Activated CD4-positive, alpha-beta T cell treated with anti-CD3 and anti-CD28 coated beads, Interleukin-2, amount 10 ng/mL, durations not matched to agents 7 days and 5 days (primary cell): ENCODE results near the gene STRAP. TPM values are rescaled to one million over a fixed set of nuclear protein-coding genes. Genes with fewer than 3 reads are reported as not detected.

Experiments
- CTCF ChIA-PET: fragments of 350-600 bp; sonication (Branson Sonifier 250); formaldehyde crosslinking; loops from one replicate; lab custom pipeline; 2021; ENCODE audit warnings: antibody characterized with exemption; lab: Charles Lee
- POLR2A ChIA-PET: fragments of 350-600 bp; sonication (Branson Sonifier 250); formaldehyde crosslinking; loops from one replicate; lab custom pipeline; 2021; ENCODE audit warnings: antibody characterized with exemption; lab: Charles Lee
- DNase-seq: peaks from one replicate; pipeline ENCODE4 v3.0.0-alpha.2; 2020
- H3K27ac Mint-ChIP-seq: one replicate; pipeline ENCODE4 v1.8.0; 2021; ENCODE audit warnings: mild to moderate bottlenecking, moderate library complexity, mixed read lengths
- H3K27me3 Mint-ChIP-seq: one replicate; pipeline ENCODE4 v1.8.0; 2021; ENCODE audit warnings: mixed read lengths
- H3K36me3 Mint-ChIP-seq: one replicate; pipeline ENCODE4 v1.8.0; 2021; ENCODE audit warnings: low read depth, mixed read lengths
- H3K4me1 Mint-ChIP-seq: one replicate; pipeline ENCODE4 v1.8.0; 2021; ENCODE audit warnings: mixed read lengths
- H3K4me3 Mint-ChIP-seq: one replicate; pipeline ENCODE4 v1.8.0; 2021; ENCODE audit warnings: mild to moderate bottlenecking, moderate library complexity, mixed read lengths
- H3K9me3 Mint-ChIP-seq: one replicate; pipeline ENCODE4 v1.8.0; 2021; ENCODE audit warnings: mixed read lengths
- total RNA-seq, 2 experiments: library from RNA; stranded (reverse); gene quantifications; one replicate each; pipeline ENCODE4 v1.2.3, GENCODE V29; 2021

Gene STRAP
- total RNA-seq, 2 experiments from 2014 or later: 78.6 to 80.2 TPM

DNA sequence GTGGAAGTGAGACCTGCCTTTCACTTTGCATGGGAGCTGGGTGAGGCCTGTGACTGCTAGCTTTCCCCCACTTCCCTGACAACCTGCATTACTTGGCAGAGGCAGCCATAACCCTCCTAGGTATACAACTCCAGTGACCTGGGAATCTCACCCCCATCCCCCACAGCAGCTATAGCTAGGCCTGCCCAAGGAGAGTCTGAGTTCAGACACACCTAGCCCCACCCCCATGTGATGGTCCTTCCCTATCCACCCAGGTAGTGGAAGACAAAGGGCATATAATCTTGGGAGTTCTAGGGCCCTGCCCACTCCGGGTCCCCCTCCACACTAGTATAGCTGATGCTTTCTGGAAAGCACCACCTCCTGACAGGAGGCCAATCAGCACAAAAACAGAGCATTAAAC lies 6.3 kb upstream of the STRAP start:
- Mint-ChIP-seq H3K9me3 (no peaks in the 10 kb centered on the region), H3K36me3 (peaks cover 2% of the 10 kb centered on the region), H3K27ac (no peak overlapping the region), H3K4me3 (no peak overlapping the region), H3K4me1 (peaks cover 11% of the 10 kb centered on the region), H3K27me3 (peaks cover 2% of the 10 kb centered on the region)
- CTCF ChIA-PET: interaction anchor here (1.1 to 1.3 kb wide), 3 partner anchors 291 to 343 kb away, joined by 3 read pairs; no protein-coding TSS in a partner anchor
- DNase-seq: no peak
- POLR2A ChIA-PET: no interaction called here

DNA sequence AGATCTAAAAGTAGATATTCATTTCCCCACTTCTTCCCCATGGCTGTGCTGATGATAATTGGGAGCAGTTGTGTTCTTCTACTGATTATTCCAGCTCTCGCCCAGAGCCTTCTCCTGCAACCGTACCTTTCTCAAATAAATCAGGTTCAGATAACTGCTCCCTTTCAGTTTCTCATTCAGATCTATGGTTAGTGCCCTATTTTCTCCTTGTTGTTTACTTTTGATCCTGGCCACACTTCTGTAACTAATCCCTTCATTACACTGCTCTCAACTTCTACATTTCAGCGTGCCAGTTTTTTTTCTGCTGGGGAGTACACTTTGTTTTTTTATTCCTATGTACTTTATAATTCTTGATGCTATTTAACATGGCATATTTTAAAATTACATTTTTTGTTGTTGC lies 2.8 kb upstream of the STRAP start:
- CTCF ChIA-PET: no interaction called here
- Mint-ChIP-seq H3K27ac (no peak overlapping the region), H3K36me3 (peaks cover 7% of the 10 kb centered on the region), H3K9me3 (no peaks in the 10 kb centered on the region), H3K4me1 (peaks cover 34% of the 10 kb centered on the region), H3K4me3 (no peak overlapping the region), H3K27me3 (peaks cover 2% of the 10 kb centered on the region)
- DNase-seq: no peak
- POLR2A ChIA-PET: no interaction called here

DNA sequence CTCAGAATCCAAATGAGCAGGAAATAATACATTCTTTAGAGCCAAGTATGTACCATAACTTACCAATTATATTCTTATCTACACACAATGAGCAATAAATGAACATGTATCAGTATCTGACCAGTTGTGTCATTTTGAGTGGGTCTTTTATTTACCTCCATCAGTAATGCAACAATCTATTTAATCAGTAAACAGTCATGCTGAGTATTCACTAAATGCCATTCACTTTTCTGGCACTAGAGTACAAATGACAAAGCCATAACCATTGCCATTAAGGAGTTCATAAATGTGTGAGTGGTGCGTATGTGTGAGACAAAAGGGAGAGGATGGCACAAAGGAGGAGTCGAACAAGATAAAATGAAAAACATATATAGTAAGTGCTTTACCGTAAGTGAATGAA lies 1.5 kb upstream of the STRAP start:
- no peak for DNase-seq
- no peaks in the 10 kb centered on the region for H3K9me3 Mint-ChIP-seq
- H3K27me3 Mint-ChIP-seq: peaks cover 2% of the 10 kb centered on the region
- POLR2A ChIA-PET: no interaction called here
- CTCF ChIA-PET: no interaction called here
- H3K4me3 Mint-ChIP-seq: peak overlapping the region; percentile 3
- peaks cover 36% of the 10 kb centered on the region for H3K4me1 Mint-ChIP-seq
- H3K27ac Mint-ChIP-seq: peak overlapping the region; percentile 14
- peaks cover 12% of the 10 kb centered on the region for H3K36me3 Mint-ChIP-seq

DNA sequence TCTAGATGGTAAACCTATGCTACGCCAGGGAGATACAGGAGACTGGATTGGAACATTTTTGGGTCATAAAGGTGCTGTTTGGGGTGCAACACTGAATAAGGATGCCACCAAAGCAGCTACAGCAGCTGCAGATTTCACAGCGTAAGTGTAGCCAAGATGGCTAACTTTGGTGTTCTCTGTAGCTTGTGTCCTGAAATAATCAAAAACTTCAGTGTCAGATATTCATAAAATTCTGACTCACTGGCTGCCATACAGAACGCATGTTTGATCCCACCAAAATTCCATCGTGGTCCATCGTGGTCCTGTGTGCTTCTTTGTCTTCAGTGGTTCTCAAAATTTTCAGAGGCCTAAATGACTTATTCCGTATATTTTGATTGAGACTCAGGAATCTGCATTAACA lies 1.3 kb downstream of the STRAP start:
- Mint-ChIP-seq H3K4me3 (peak overlapping the region; percentile 98), H3K4me1 (peaks cover 56% of the 10 kb centered on the region), H3K36me3 (peaks cover 28% of the 10 kb centered on the region), H3K27me3 (no peaks in the 10 kb centered on the region), H3K9me3 (no peaks in the 10 kb centered on the region), H3K27ac (peak overlapping the region; percentile 100)
- ChIA-PET POLR2A (no interaction called here), CTCF (interaction anchor here (1.3 to 1.5 kb wide), 4 partner anchors 9 to 16 kb away, joined by 4 to 6 read pairs (median 5); no protein-coding TSS in a partner anchor)
- DNase-seq: no peak

DNA sequence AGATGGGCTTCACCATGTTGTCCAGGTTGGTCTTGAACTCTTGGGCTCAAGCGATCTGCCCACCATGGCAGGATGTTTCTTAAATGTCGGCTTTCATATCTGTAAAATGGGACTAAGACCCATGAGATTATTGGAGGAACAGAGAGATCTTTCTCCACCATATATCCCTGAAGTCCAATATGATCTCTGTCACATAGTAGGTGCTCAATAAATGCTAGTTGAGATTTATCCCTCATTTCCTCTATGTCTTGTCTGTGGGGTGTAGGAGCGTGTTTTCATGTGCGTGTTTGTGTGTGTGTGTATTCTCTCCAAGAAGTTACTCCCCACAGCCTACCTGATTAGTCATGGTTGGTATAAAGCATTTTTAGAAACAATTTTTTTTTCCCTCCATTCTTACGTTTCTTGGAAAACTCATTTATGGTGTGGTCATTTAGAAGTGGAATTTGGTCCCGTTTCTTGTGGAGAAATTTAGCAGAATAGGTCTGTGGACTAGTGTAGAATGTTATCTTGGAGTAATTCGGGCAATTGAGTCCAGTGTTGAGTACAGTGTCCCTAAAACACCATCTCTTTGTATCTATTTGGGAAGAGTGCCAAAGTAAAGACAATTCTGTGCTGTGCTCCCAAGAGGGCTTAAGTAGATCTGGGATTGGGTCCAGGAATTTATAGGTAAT lies 4.3 kb downstream of the STRAP start:
- no peak for DNase-seq
- peaks cover 40% of the 10 kb centered on the region for H3K36me3 Mint-ChIP-seq
- H3K27ac Mint-ChIP-seq: no peak overlapping the region
- no peaks in the 10 kb centered on the region for H3K27me3 Mint-ChIP-seq
- ChIA-PET POLR2A (no interaction called here), CTCF (no interaction called here)
- H3K4me1 Mint-ChIP-seq: peaks cover 60% of the 10 kb centered on the region
- no peaks in the 10 kb centered on the region for H3K9me3 Mint-ChIP-seq
- no peak overlapping the region for H3K4me3 Mint-ChIP-seq

DNA sequence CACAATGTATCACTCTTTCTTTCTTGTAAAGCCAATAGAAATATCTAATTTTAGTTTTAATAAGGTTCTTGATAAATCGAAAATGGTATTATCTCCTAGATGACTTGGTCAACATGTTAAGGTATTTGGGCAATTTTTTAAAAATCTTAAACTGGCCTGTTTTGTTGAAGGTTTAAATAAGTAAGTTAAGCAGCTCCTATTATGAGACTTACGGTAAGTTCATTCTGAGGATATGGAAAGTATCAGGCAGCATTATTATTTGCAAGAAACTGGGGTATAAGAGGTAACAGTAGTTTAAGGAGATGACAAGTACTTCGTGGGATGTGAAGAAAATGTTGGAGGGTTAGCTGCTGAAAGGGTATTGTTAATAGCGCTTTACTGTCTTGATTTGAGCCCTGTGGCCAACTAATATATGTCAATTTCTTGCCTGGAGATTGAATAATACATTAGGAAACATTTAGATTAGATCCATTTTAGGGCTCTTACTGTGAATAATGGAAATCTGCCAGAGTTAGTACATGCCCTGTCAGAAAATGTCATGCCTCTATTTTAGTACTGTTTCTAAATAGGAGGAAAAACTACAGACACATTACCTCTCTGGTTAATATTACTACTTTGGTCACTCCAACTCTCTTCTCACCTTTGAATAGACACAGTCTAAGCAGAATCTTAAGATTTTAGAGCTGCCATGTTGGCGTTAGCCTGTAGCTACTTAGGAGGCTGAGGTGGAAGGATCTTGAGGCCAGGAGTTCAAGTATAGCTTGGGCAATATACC lies 5.0 kb downstream of the STRAP start:
- Mint-ChIP-seq H3K36me3 (peaks cover 43% of the 10 kb centered on the region), H3K4me1 (peaks cover 52% of the 10 kb centered on the region), H3K4me3 (no peak overlapping the region), H3K9me3 (no peaks in the 10 kb centered on the region), H3K27me3 (no peaks in the 10 kb centered on the region), H3K27ac (no peak overlapping the region)
- no peak for DNase-seq
- ChIA-PET POLR2A (interaction anchor here (0.6 kb wide), 1 partner anchor 1470 kb away, joined by 3 read pairs; no protein-coding TSS in a partner anchor), CTCF (no interaction called here)

DNA sequence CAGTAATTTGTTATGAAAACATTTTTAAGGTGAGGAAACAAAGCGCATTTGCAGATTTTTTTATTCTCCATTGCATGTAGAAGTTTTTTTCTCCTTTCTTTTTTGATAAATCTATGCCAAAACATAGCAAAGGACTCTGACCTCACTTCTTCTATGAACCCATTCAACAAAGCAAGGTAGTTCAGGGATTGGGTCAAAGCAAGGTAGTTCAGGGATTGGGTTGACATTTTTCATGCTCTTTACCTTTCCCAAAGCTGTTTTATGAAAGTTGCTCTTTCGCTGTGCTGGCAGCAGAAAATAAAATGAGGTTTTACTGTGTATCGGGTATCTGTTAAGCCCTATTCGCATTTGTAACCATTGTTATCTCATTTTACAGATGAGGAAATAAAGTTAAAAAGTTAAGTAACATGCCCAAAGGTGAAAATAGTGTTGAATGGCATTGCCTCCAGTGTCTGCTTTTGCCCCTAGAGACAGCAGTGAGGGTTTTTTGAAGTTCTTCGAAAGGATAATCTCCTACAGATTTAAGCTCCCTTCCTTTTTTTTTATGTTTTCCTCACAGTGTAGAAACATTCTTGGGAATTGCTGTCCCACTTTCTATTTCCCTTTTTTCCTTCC lies 10.6 kb downstream of the STRAP start:
- CTCF ChIA-PET: interaction anchor here (0.9 to 1.7 kb wide), 4 partner anchors 10 to 305 kb away, joined by 3 to 5 read pairs (median 4); partner anchors contain the start of gene STRAP

DNA sequence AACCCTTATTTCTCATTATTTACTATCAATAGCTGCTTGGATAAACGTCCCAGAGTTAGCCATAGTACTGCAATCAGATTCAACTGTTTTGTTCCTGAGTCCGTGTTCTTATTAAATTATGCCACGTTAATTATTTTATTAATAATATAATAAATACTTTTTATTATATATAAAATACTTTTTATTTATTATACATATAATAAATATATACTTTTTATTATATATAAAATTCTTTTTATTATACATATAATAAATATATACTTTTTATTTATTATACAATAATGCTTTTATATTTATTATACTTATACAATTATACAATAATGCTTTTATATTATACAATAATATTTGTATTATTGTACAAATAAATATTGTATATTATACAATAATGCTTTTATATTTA lies 11.1 kb downstream of the STRAP start:
- peaks cover 23% of the 10 kb centered on the region for H3K4me1 Mint-ChIP-seq
- H3K9me3 Mint-ChIP-seq: no peaks in the 10 kb centered on the region
- ChIA-PET CTCF (interaction anchor here (0.9 to 1.7 kb wide), 4 partner anchors 10 to 306 kb away, joined by 3 to 5 read pairs (median 4); partner anchors contain the start of gene STRAP), POLR2A (no interaction called here)
- H3K36me3 Mint-ChIP-seq: peaks cover 38% of the 10 kb centered on the region
- no peak overlapping the region for H3K27ac Mint-ChIP-seq
- no peaks in the 10 kb centered on the region for H3K27me3 Mint-ChIP-seq
- DNase-seq: no peak
- H3K4me3 Mint-ChIP-seq: no peak overlapping the region

More for the DNA sequence above, 10.6 kb downstream of the STRAP start:
- POLR2A ChIA-PET: no interaction called here
- no peaks in the 10 kb centered on the region for H3K9me3 Mint-ChIP-seq
- no peak for DNase-seq
- H3K27me3 Mint-ChIP-seq: no peaks in the 10 kb centered on the region
- H3K27ac Mint-ChIP-seq: no peak overlapping the region
- no peak overlapping the region for H3K4me3 Mint-ChIP-seq
- peaks cover 35% of the 10 kb centered on the region for H3K36me3 Mint-ChIP-seq
- peaks cover 25% of the 10 kb centered on the region for H3K4me1 Mint-ChIP-seq

DNA sequence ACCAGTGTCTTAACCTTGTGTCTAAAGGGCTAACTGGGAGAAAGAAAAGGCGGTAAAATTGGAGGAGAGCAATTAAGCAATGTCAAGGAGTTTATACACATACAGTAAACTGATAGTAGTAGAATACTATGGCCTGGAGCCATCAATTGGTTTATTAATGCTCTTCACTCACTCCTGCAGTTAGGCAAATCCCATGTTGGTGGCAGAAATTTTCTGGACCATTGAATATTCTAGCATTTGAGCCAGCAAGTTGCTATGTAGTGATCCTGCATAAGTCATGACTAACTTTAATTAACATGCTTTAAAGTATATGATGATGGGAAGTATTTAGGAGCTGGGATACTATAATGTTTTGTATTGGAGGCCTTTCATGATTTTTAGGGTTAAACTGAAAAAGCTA lies 14.7 kb downstream of the STRAP start:
- CTCF ChIA-PET: interaction anchor here (1.3 to 2.9 kb wide), 2 partner anchors 14 kb away, joined by 6 to 9 read pairs; partner anchors contain the start of gene DERA
- no peak overlapping the region for H3K27ac Mint-ChIP-seq
- no peak for DNase-seq
- POLR2A ChIA-PET: no interaction called here
- H3K27me3 Mint-ChIP-seq: no peaks in the 10 kb centered on the region
- peaks cover 42% of the 10 kb centered on the region for H3K36me3 Mint-ChIP-seq
- no peak overlapping the region for H3K4me3 Mint-ChIP-seq
- peaks cover 15% of the 10 kb centered on the region for H3K4me1 Mint-ChIP-seq
- no peaks in the 10 kb centered on the region for H3K9me3 Mint-ChIP-seq

DNA sequence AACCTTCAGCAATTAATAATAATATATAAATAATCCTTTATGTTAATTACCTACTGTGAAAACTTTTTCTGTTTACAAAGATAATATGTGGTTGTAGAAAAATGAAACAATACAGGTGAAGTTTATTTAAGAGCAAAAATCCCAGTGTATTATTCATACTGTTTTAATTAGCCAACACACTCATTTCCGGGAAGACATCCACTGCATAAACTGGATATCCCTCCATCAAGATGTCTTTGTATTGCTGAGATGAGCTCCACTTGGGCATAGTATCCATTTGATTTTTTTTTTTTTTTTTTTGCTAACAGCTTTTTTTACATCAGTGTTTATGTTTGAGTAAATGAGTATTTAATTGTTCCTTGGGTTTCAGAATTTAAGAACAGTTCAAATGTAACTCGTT lies 15.2 kb downstream of the STRAP start:
- Mint-ChIP-seq H3K4me1 (peaks cover 15% of the 10 kb centered on the region), H3K27me3 (no peaks in the 10 kb centered on the region), H3K36me3 (peaks cover 44% of the 10 kb centered on the region), H3K4me3 (no peak overlapping the region), H3K27ac (no peak overlapping the region), H3K9me3 (no peaks in the 10 kb centered on the region)
- CTCF ChIA-PET: interaction anchor here (1.1 to 2.9 kb wide), 3 partner anchors 14 to 24 kb away, joined by 3 to 9 read pairs (median 6); partner anchors contain the start of gene DERA
- DNase-seq: no peak
- POLR2A ChIA-PET: no interaction called here

DNA sequence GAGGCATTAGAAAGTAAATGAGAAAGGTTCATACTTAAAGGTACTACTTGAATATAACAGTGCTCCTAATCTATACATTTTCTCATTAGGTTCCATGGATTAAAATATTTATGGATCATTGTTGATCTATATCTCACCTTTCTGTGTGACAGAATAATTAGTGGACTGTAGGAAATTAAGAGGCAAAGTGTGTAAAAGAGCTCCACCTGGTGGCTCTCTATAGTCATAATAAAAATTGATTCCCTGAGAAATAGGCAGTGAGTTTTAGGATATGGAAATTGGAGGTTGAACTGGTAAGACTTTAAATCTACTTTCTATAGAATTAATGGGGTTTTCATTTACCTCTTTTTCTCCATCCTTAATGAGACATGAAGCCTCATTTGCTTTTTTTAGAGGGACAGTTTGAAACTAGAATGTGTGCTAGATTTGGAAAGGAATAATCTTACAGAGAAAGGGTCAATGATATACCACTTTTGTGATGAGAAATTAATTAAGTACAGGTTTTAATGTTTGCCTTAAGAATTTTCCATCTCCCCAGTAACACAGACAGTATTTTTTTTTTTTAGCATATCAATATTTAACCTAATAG lies 17.2 kb downstream of the STRAP start:
- ChIA-PET CTCF (interaction anchor here (0.7 to 2.9 kb wide), 5 partner anchors 9 to 308 kb away, joined by 4 to 9 read pairs (median 6); partner anchors contain the start of gene DERA), POLR2A (no interaction called here)
- peak overlapping the region; percentile 6 for H3K27ac Mint-ChIP-seq
- no peak overlapping the region for H3K4me3 Mint-ChIP-seq
- H3K27me3 Mint-ChIP-seq: no peaks in the 10 kb centered on the region
- H3K4me1 Mint-ChIP-seq: peaks cover 15% of the 10 kb centered on the region
- peaks cover 47% of the 10 kb centered on the region for H3K36me3 Mint-ChIP-seq
- no peaks in the 10 kb centered on the region for H3K9me3 Mint-ChIP-seq
- no peak for DNase-seq

DNA sequence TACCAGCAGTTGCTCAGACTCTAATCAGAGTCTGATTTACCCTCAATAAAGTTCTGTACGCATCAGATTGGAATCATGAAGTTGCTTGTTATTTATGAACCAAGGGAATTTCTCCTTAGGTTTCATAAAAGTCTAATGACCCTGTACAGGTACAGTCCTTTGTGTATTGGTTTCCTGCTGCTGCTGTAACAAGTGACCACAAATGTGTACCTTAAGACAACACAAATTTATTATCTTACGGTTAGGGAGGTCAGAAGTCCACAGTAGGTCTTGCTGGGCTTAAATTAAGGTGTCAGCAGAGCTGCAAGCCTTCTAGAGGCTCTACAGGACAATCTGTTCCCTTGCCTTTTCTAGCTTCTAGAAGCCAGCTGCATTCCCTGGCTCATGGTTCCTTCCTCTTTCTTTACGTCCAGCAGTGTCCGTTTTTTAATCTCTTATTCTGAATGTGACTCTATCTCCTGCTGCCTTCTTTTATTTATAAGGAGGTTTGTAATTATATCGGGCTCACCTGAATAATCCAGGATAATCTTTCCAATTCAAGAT lies 22.3 kb downstream of the STRAP start:
- peaks cover under 1% of the 10 kb centered on the region for H3K4me1 Mint-ChIP-seq
- H3K4me3 Mint-ChIP-seq: no peak overlapping the region
- H3K27me3 Mint-ChIP-seq: no peaks in the 10 kb centered on the region
- POLR2A ChIA-PET: no interaction called here
- H3K27ac Mint-ChIP-seq: no peak overlapping the region
- CTCF ChIA-PET: no interaction called here
- H3K36me3 Mint-ChIP-seq: peaks cover 36% of the 10 kb centered on the region
- no peak for DNase-seq
- H3K9me3 Mint-ChIP-seq: no peaks in the 10 kb centered on the region
